ENCODE data around the gene SEC14L2.

The SEC14L2 gene

GRCh38 chr22:30423959-30424533, 27.2 kb downstream of the SEC14L2 start:
- POLR2A ChIA-PET = interaction anchor here (0.6 to 5.9 kb wide), 22 partner anchors 9 to 228 kb away, joined by 3 to 85 read pairs (median 4); partner anchors contain the start of genes CCDC157, RNF215, SEC14L2 and SF3A1
- DNase-seq (ENCODE audit: extremely low spot score) = peak; percentile 99
- CTCF ChIA-PET = interaction anchor here (0.6 to 1.7 kb wide), 11 partner anchors 9 to 136 kb away, joined by 3 to 7 read pairs (median 3); partner anchors contain the start of genes CCDC157, SEC14L2 and SF3A1
- peak; percentile 45 for TF ChIP-seq L3MBTL2 (conservative IDR thresholded peaks at IDR 0.05)
- TF ChIP-seq ZNF384 (IDR thresholded peaks at IDR 0.05) = no peak
- peak; percentile 85 for TF ChIP-seq FOXM1 (IDR thresholded peaks at IDR 0.05; ENCODE audit: borderline replicate concordance)
- TF ChIP-seq NFRKB (IDR thresholded peaks at IDR 0.05) = no peak
- TF ChIP-seq ARNT (IDR thresholded peaks at IDR 0.05) = peak; percentile 99
- TF ChIP-seq PKNOX1 (IDR thresholded peaks at IDR 0.05) = peak; percentile 47; the same call in 1 of the 2 replicates
- no peak for TF ChIP-seq BHLHE40 (IDR thresholded peaks at IDR 0.05; ENCODE audit: borderline replicate concordance)
- TF ChIP-seq HDGF (IDR thresholded peaks at IDR 0.05; ENCODE audit: borderline replicate concordance) = no peak

GRCh38 chr22:30424534-30425326, 27.9 kb downstream of the SEC14L2 start:
- ChIA-PET POLR2A (interaction anchor here (0.9 to 5.9 kb wide), 18 partner anchors 8 to 229 kb away, joined by 3 to 85 read pairs (median 8); partner anchors contain the start of genes CCDC157, RNF215, SEC14L2 and SF3A1), CTCF (interaction anchor here (0.7 to 1.7 kb wide), 7 partner anchors 9 to 321 kb away, joined by 3 to 7 read pairs (median 3); partner anchors contain the start of genes CCDC157, SEC14L2 and SF3A1)
- no peak for DNase-seq (ENCODE audit: extremely low spot score)
- peak; percentile 68; the same call in 1 of the 2 replicates for TF ChIP-seq ZNF384 (IDR thresholded peaks at IDR 0.05)
- TF ChIP-seq ELF4 (IDR thresholded peaks at IDR 0.05) = no peak

GRCh38 chr22:30425327-30425615, 28.5 kb downstream of the SEC14L2 start:
- POLR2A ChIA-PET = interaction anchor here (1.0 to 5.9 kb wide), 6 partner anchors 8 to 146 kb away, joined by 3 to 85 read pairs (median 9); partner anchors contain the start of gene SEC14L2
- CTCF ChIA-PET = interaction anchor here (0.8 to 1.7 kb wide), 3 partner anchors 8 to 321 kb away, joined by 3 to 5 read pairs (median 3); no protein-coding TSS in a partner anchor
- no peak for TF ChIP-seq ZNF384 (IDR thresholded peaks at IDR 0.05)
- no peak for TF ChIP-seq ARNT (IDR thresholded peaks at IDR 0.05)
- TF ChIP-seq FOXM1 (IDR thresholded peaks at IDR 0.05; ENCODE audit: borderline replicate concordance) = no peak
- no peak for TF ChIP-seq BHLHE40 (IDR thresholded peaks at IDR 0.05; ENCODE audit: borderline replicate concordance)
- no peak for TF ChIP-seq FOXK2 (IDR thresholded peaks at IDR 0.05)
- no peak for TF ChIP-seq NFRKB (IDR thresholded peaks at IDR 0.05)
- TF ChIP-seq FOXA1 (IDR thresholded peaks at IDR 0.05) = no peak
- TF ChIP-seq SUZ12 (IDR thresholded peaks at IDR 0.05) = no peak
- TF ChIP-seq ELF4 (IDR thresholded peaks at IDR 0.05) = no peak
- no peak for DNase-seq (ENCODE audit: extremely low spot score)

GRCh38 chr22:30425616-30426387, 29.0 kb downstream of the SEC14L2 start, which contains the start of gene MTFP1:
MTFP1 (plus strand) TSS chr22:30425768; CDS start chr22:30425880, 112 bp downstream.
- TF ChIP-seq HDGF (IDR thresholded peaks at IDR 0.05; ENCODE audit: borderline replicate concordance) (no peak), L3MBTL2 (conservative IDR thresholded peaks at IDR 0.05) (peak; percentile 88)
- CTCF ChIA-PET = interaction anchor here (0.9 kb wide), 1 partner anchor 320 kb away, joined by 3 read pairs; no protein-coding TSS in a partner anchor
- peak; percentile 76 for DNase-seq (ENCODE audit: extremely low spot score)
- POLR2A ChIA-PET = interaction anchor here (1.0 to 5.9 kb wide), 6 partner anchors 11 to 147 kb away, joined by 3 to 85 read pairs (median 7); partner anchors contain the start of gene SEC14L2

- peak; percentile 86 for DNase-seq (ENCODE audit: extremely low spot score)
- ChIA-PET CTCF (no interaction called here), POLR2A (interaction anchor here (1.0 to 5.9 kb wide), 5 partner anchors 10 to 39 kb away, joined by 3 to 85 read pairs (median 10); partner anchors contain the start of genes RNF215 and SEC14L2)
- TF ChIP-seq HDGF (IDR thresholded peaks at IDR 0.05; ENCODE audit: borderline replicate concordance) = 0 out of 2 replicates have a peak, but pooled peaks have one; percentile 59
- TF ChIP-seq SP1 (IDR thresholded peaks at IDR 0.05) = no peak
Measured at GRCh38 chr22:30426388-30427353, 29.9 kb downstream of the SEC14L2 start.

GRCh38 chr22:30427871-30428270, 31.1 kb downstream of the SEC14L2 start:
- CTCF ChIA-PET = interaction anchor here (0.8 kb wide), 1 partner anchor 10 kb away, joined by 4 read pairs; no protein-coding TSS in a partner anchor
- no peak for TF ChIP-seq BHLHE40 (IDR thresholded peaks at IDR 0.05; ENCODE audit: borderline replicate concordance)
- TF ChIP-seq PKNOX1 (IDR thresholded peaks at IDR 0.05) = no peak
- TF ChIP-seq SUZ12 (IDR thresholded peaks at IDR 0.05) = no peak
- no peak for TF ChIP-seq FOXA1 (IDR thresholded peaks at IDR 0.05)
- no peak for TF ChIP-seq LEF1 (IDR thresholded peaks at IDR 0.05; ENCODE audit: borderline replicate concordance)
- TF ChIP-seq ZNF384 (IDR thresholded peaks at IDR 0.05) = no peak
- no peak for TF ChIP-seq ARNT (IDR thresholded peaks at IDR 0.05)
- no peak for TF ChIP-seq FOXM1 (IDR thresholded peaks at IDR 0.05; ENCODE audit: borderline replicate concordance)
- no peak for TF ChIP-seq HDGF (IDR thresholded peaks at IDR 0.05; ENCODE audit: borderline replicate concordance)
- TF ChIP-seq NFRKB (IDR thresholded peaks at IDR 0.05) = no peak
- TF ChIP-seq FOXK2 (IDR thresholded peaks at IDR 0.05) = no peak
- TF ChIP-seq ELF4 (IDR thresholded peaks at IDR 0.05) = no peak
- TF ChIP-seq L3MBTL2 (conservative IDR thresholded peaks at IDR 0.05) = no peak

More at GRCh38 chr22:30427871-30428270, 31.1 kb downstream of the SEC14L2 start:
- no peak for DNase-seq (ENCODE audit: extremely low spot score)
- POLR2A ChIA-PET = interaction anchor here (1.2 kb wide), 1 partner anchor 17 kb away, joined by 4 read pairs; no protein-coding TSS in a partner anchor

Measured in HEK293T (cell line).